ENCODE measurements around the gene ACAT1. TPM values are rescaled to one million over a fixed set of nuclear protein-coding genes. Genes with fewer than 3 reads are reported as not detected.

The ACAT1 gene
- total and polyA plus RNA-seq, 2 of the 8 experiments (the other 6 are each of a cell fraction or from before 2014, with no cell fraction given) = 30.4 to 30.9 TPM

DNA sequence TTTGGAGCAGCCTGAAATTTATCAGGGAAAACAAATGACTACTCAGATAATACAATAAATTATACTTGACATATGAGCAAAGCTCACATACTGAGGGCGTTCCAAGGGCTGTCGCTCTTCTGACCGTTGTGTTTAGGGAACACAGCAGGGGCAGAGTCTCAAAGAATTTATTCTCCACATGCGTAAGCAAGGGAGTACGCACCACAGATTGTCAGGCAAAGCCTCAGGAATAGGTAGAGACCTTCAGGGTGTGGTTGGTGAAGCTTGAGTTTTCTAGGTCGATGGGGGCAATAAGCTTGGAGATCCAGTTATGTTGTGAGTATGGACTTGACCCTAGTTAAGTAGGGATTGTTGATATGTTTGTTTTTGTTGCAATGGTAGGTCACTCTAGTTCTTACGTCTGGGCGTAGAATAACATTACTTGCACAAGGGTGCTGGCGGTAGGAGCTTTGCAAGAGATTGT, 830 bp downstream of the ACAT1 start:
- Histone ChIP-seq H3K4ac (replicated peaks; ENCODE audit: insufficient read length, low read depth, low read length) (no peak overlapping the region), H3K4me1 (replicated peaks in 1 of 4; ENCODE audit: control insufficient read depth in 3 of 4, insufficient read depth in 4 of 4, low read length in 3 of 4) (peaks cover 0 to 5% (median 3%) of the 10 kb centered on the region in 4 experiments; a peak in 2 of 7 replicates), H3K79me1 (ENCODE audit: low read depth, low read length) (no peaks in the 10 kb centered on the region), H2BK120ac (replicated peaks; ENCODE audit: low read depth, low read length) (no peak overlapping the region), H3K4me3 (ENCODE audit: extremely low read depth in 1 of 4, insufficient read depth in 2 of 4, low read depth in 3 of 4, low read length in 4 of 4) (peak overlapping the region; percentile 54 to 71 (median 64); a peak in 7 of 8 replicates), H2BK5ac (ENCODE audit: low read depth, low read length) (no peak overlapping the region), H3K14ac (ENCODE audit: insufficient read length) (no peak overlapping the region), H3K27ac (ENCODE audit: low read depth, low read length) (no peak overlapping the region), H2BK15ac (ENCODE audit: low read length) (no peak overlapping the region), H4K5ac (ENCODE audit: insufficient read length, low read depth, low read length) (no peak overlapping the region), H3K36me3 (ENCODE audit: control insufficient read depth in 2 of 4, insufficient read depth in 4 of 4, low read length in 3 of 4) (no peaks in the 10 kb centered on the region), H3K27me3 (replicated peaks in 1 of 4; ENCODE audit: control insufficient read depth in 3 of 4, extremely low read depth in 1 of 4, insufficient read depth in 3 of 4, low read length in 3 of 4) (peaks cover 0 to 7% (median 3%) of the 10 kb centered on the region in 4 experiments; a peak in 3 of 7 replicates), H3K18ac (ENCODE audit: extremely low read depth, low read length) (no peak overlapping the region), H2BK20ac (ENCODE audit: low read length) (no peak overlapping the region), H2AFZ (ENCODE audit: low read length) (no peak overlapping the region), H4K91ac (replicated peaks; ENCODE audit: insufficient read length, low read length) (no peak overlapping the region), H3K79me2 (ENCODE audit: control insufficient read depth in 1 of 2, insufficient read depth in 2 of 2, low read length in 2 of 2) (no peaks in the 10 kb centered on the region; a peak in 1 of 4 replicates), H3K23me2 (ENCODE audit: low read depth, low read length) (peaks cover 2% of the 10 kb centered on the region; the same call in 1 of the 2 replicates), H3K23ac (ENCODE audit: insufficient read length) (no peak overlapping the region), H3K9me3 (ENCODE audit: insufficient read depth in 2 of 2, low read depth in 1 of 2, low read length in 1 of 2) (no peaks in the 10 kb centered on the region), H4K20me1 (replicated peaks in 1 of 2; ENCODE audit: control insufficient read depth in 1 of 2, insufficient read depth in 2 of 2, low read length in 2 of 2) (no peaks in the 10 kb centered on the region), H3K56ac (replicated peaks; ENCODE audit: insufficient read length, low read depth, low read length) (no peak overlapping the region), H3K9ac (replicated peaks in 1 of 4; ENCODE audit: extremely low read depth in 1 of 4, low read depth in 3 of 4, low read length in 3 of 4) (peak overlapping the region in 1 of 4 experiments; percentile 43; a peak in 2 of 7 replicates), H2AK5ac (ENCODE audit: low read depth, low read length) (no peak overlapping the region), H2BK12ac (ENCODE audit: low read depth, low read length) (no peak overlapping the region), H4K8ac (ENCODE audit: extremely low read depth, insufficient read depth, low read length) (no peak overlapping the region), H3K4me2 (ENCODE audit: insufficient read depth in 1 of 2, low read depth in 2 of 2, low read length in 2 of 2) (peak overlapping the region; percentile 71 to 78)
- TF ChIP-seq TAF1 (IDR thresholded peaks at IDR 0.05; ENCODE audit: low read depth, low read length) = no peak
- no peak for DNase-seq (ENCODE audit: low read depth in 1 of 2, low spot score in 2 of 2)
- CTCF ChIA-PET (ENCODE audit: partially characterized antibody) = interaction anchor here (1.2 to 7.8 kb wide), 3 partner anchors 9 to 100 kb away, joined by 3 to 90 read pairs (median 7); no protein-coding TSS in a partner anchor
- FAIRE-seq = no peak
- POLR2A ChIA-PET (ENCODE audit: partially characterized antibody) = interaction anchor here (0.6 to 1.2 kb wide), 3 partner anchors 18 to 160 kb away, joined by 3 to 6 read pairs (median 4); partner anchors contain the start of gene CUL5
- 68% methylated on average over 9 of the region's 9 CpGs; no CpG with 5 or more reads in 1 of the 2 experiments for WGBS, 2 experiments (ENCODE audit: extremely low coverage in 1 of 2, insufficient coverage in 1 of 2, insufficient read length in 1 of 2, insufficient replicate concordance in 2 of 2, low coverage in 1 of 2, low lambda C conversion rate in 2 of 2, missing lambda C conversion rate in 1 of 2)

Data from H1 (cell line).